SK-N-MC (cell line): ENCODE results near the gene RHOG.
"Not testable (repeated sequence)": the region's sequence is repeated elsewhere in the genome, so short reads cannot be mapped to it uniquely, and the experiment has no call there.

Experiments
- DNase-seq: peaks from one replicate; pipeline ENCODE4 v3.0.0-alpha.2; 2011; ENCODE audit warnings: low read depth, low spot score
- H3K27ac ChIP-seq: fragments of 200-600 bp; sonication (generic); 2 replicates; pipeline ENCODE4 v1.5.1; 2016; ENCODE audit warnings: mixed run types
- H3K36me3 ChIP-seq: fragments of 200-600 bp; sonication (generic); 2 replicates; pipeline ENCODE4 v1.6.1; 2017; ENCODE audit warnings: antibody characterized with exemption, low read length, mixed read lengths; ENCODE audit not compliant: insufficient read depth
- H3K4me3 ChIP-seq: fragments of 200-600 bp; sonication (generic); 2 replicates; pipeline ENCODE4 v1.5.1; 2016
- H3K9ac ChIP-seq: fragments of 200-600 bp; sonication (generic); 2 replicates; pipeline ENCODE4 v1.8.0; 2017; ENCODE audit warnings: mixed run types, mixed read lengths; ENCODE audit not compliant: insufficient read length
- H3K9me3 ChIP-seq: fragments of 200-600 bp; sonication (generic); 2 replicates; pipeline ENCODE4 v1.6.1; 2017; ENCODE audit warnings: low read depth, mild to moderate bottlenecking, antibody characterized with exemption, low read length, moderate library complexity, mixed read lengths
- EZH2 ChIP-seq: fragments of 200-600 bp; sonication (generic); IDR thresholded peaks from one replicate; pipeline ENCODE4 v1.6.1; 2017; ENCODE audit warnings: antibody characterized with exemption
- FOXP2 ChIP-seq: optimal IDR thresholded peaks from 2 replicates; pipeline ENCODE3; 2011; ENCODE audit warnings: mild to moderate bottlenecking, moderate library complexity; ENCODE audit not compliant: insufficient read depth; ENCODE audit errors: extremely low read length, control extremely low read depth
- POLR2AphosphoS5 ChIP-seq: IDR thresholded peaks from 2 replicates; pipeline ENCODE4 v1.6.1; 2012; ENCODE audit warnings: mild to moderate bottlenecking, low read depth, low read length, borderline replicate concordance

RHOG gene

GRCh38 chr11:3878258-3878584 lies 37.5 kb upstream of the RHOG start:
- no peak overlapping the region for H3K9ac ChIP-seq

GRCh38 chr11:3877364-3878257 lies 36.9 kb upstream of the RHOG start:
- Histone ChIP-seq H3K27ac (no peak overlapping the region), H3K36me3 (no peaks in the 10 kb centered on the region), H3K9me3 (no peaks in the 10 kb centered on the region), H3K9ac (no peak overlapping the region), H3K4me3 (no peak overlapping the region)
- TF ChIP-seq EZH2 (no peak), POLR2AphosphoS5 (no peak), FOXP2 (no peak)
- DNase-seq: no peak

More at GRCh38 chr11:3878258-3878584, 37.5 kb upstream of the RHOG start:
- H3K4me3 ChIP-seq: no peak overlapping the region
- no peak for DNase-seq
- no peaks in the 10 kb centered on the region for H3K36me3 ChIP-seq
- H3K9me3 ChIP-seq: no peaks in the 10 kb centered on the region
- no peak for TF ChIP-seq FOXP2
- no peak for TF ChIP-seq EZH2
- no peak for TF ChIP-seq POLR2AphosphoS5
- H3K27ac ChIP-seq: no peak overlapping the region

- no peaks in the 10 kb centered on the region for H3K36me3 ChIP-seq
- no peak overlapping the region for H3K27ac ChIP-seq
- H3K9ac ChIP-seq: no peak overlapping the region
- H3K4me3 ChIP-seq: no peak overlapping the region
- no peak for DNase-seq
- TF ChIP-seq FOXP2: no peak
- no peak for TF ChIP-seq EZH2
- no peak for TF ChIP-seq POLR2AphosphoS5
- no peaks in the 10 kb centered on the region for H3K9me3 ChIP-seq
Measured at GRCh38 chr11:3876613-3877012, 35.9 kb upstream of the RHOG start.

GRCh38 chr11:3873712-3874349 lies 33.1 kb upstream of the RHOG start:
- TF ChIP-seq POLR2AphosphoS5 (no peak; the same call in 1 of the 2 replicates), EZH2 (no peak), FOXP2 (no peak)
- Histone ChIP-seq H3K36me3 (no peaks in the 10 kb centered on the region), H3K4me3 (no peak overlapping the region), H3K9me3 (no peaks in the 10 kb centered on the region), H3K9ac (no peak overlapping the region), H3K27ac (no peak overlapping the region)
- DNase-seq: no peak

- no peak overlapping the region for H3K27ac ChIP-seq
- H3K36me3 ChIP-seq: no peaks in the 10 kb centered on the region
- TF ChIP-seq EZH2 (no peak), POLR2AphosphoS5 (no peak), FOXP2 (no peak)
- DNase-seq: no peak
- no peaks in the 10 kb centered on the region for H3K9me3 ChIP-seq
- no peak overlapping the region for H3K4me3 ChIP-seq
- H3K9ac ChIP-seq: no peak overlapping the region
Measured at GRCh38 chr11:3867209-3868091, 26.7 kb upstream of the RHOG start.

GRCh38 chr11:3866836-3867208 lies 26.1 kb upstream of the RHOG start:
- no peaks in the 10 kb centered on the region for H3K9me3 ChIP-seq
- TF ChIP-seq POLR2AphosphoS5: no peak
- no peak for TF ChIP-seq FOXP2
- no peak for TF ChIP-seq EZH2
- H3K36me3 ChIP-seq: no peaks in the 10 kb centered on the region
- no peak overlapping the region for H3K9ac ChIP-seq
- no peak overlapping the region for H3K27ac ChIP-seq
- no peak overlapping the region for H3K4me3 ChIP-seq
- no peak for DNase-seq

- Histone ChIP-seq H3K9ac (no peak overlapping the region), H3K36me3 (no peaks in the 10 kb centered on the region), H3K27ac (no peak overlapping the region), H3K4me3 (no peak overlapping the region), H3K9me3 (no peaks in the 10 kb centered on the region)
- no peak for DNase-seq
- TF ChIP-seq EZH2: no peak
- TF ChIP-seq FOXP2: no peak
- no peak for TF ChIP-seq POLR2AphosphoS5
Measured at GRCh38 chr11:3866206-3866605, 25.4 kb upstream of the RHOG start.

GRCh38 chr11:3865388-3866193 lies 24.8 kb upstream of the RHOG start:
- H3K27ac ChIP-seq: no peak overlapping the region
- DNase-seq: no peak
- no peak for TF ChIP-seq EZH2
- no peak for TF ChIP-seq POLR2AphosphoS5
- no peak for TF ChIP-seq FOXP2
- H3K4me3 ChIP-seq: no peak overlapping the region
- no peaks in the 10 kb centered on the region for H3K9me3 ChIP-seq
- H3K9ac ChIP-seq: no peak overlapping the region
- H3K36me3 ChIP-seq: no peaks in the 10 kb centered on the region

GRCh38 chr11:3861683-3862082 lies 20.9 kb upstream of the RHOG start:
- H3K36me3 ChIP-seq: no peaks in the 10 kb centered on the region
- TF ChIP-seq FOXP2 (no peak), POLR2AphosphoS5 (no peak), EZH2 (no peak)
- H3K27ac ChIP-seq: peak overlapping the region; percentile 0; the same call in 1 of the 2 replicates
- no peak overlapping the region for H3K4me3 ChIP-seq
- no peak overlapping the region for H3K9ac ChIP-seq
- no peaks in the 10 kb centered on the region for H3K9me3 ChIP-seq
- no peak for DNase-seq

- DNase-seq, H3K9me3 ChIP-seq, H3K9ac ChIP-seq, H3K36me3 ChIP-seq, H3K4me3 ChIP-seq: not testable (repeated sequence)
- H3K27ac ChIP-seq: peak overlapping the region; percentile 48
Measured at GRCh38 chr11:3860898-3861393, 20.2 kb upstream of the RHOG start.
